Measurements from ENCODE around the gene PIAS3.

The PIAS3 gene

GRCh38 chr1:145886390-145886789 is 27.5 kb upstream of the PIAS3 start:
- no peak for TF ChIP-seq CTCF (IDR thresholded peaks at IDR 0.05; ENCODE audit: low read depth, low read length)

GRCh38 chr1:145885738-145886287 is 26.9 kb upstream of the PIAS3 start, which contains the start of gene ANKRD35:
TSS of gene ANKRD35 (minus strand) at chr1:145885866. CDS start at chr1:145885758, 108 bp downstream.
- no peak for DNase-seq (ENCODE audit: extremely low read depth, low read depth)
- no peak for TF ChIP-seq CTCF (IDR thresholded peaks at IDR 0.05; ENCODE audit: low read depth, low read length)

More at GRCh38 chr1:145886390-145886789, 27.5 kb upstream of the PIAS3 start:
- DNase-seq (ENCODE audit: extremely low read depth, low read depth): no peak

GRCh38 chr1:145884675-145885074 is 25.8 kb upstream of the PIAS3 start:
- no peak for DNase-seq (ENCODE audit: extremely low read depth, low read depth)
- no peak for TF ChIP-seq CTCF (IDR thresholded peaks at IDR 0.05; ENCODE audit: low read depth, low read length)

GRCh38 chr1:145879775-145880174 is 20.9 kb upstream of the PIAS3 start:
- DNase-seq (ENCODE audit: extremely low read depth, low read depth): no peak
- no peak for TF ChIP-seq CTCF (IDR thresholded peaks at IDR 0.05; ENCODE audit: low read depth, low read length)

GRCh38 chr1:145878724-145879123 is 19.8 kb upstream of the PIAS3 start:
- TF ChIP-seq CTCF (IDR thresholded peaks at IDR 0.05; ENCODE audit: low read depth, low read length): no peak
- DNase-seq (ENCODE audit: extremely low read depth, low read depth): no peak

- no peak for DNase-seq (ENCODE audit: extremely low read depth, low read depth)
- TF ChIP-seq CTCF (IDR thresholded peaks at IDR 0.05; ENCODE audit: low read depth, low read length): no peak
These were observed 19.1 kb upstream of the PIAS3 start for GRCh38 chr1:145877923-145878486.

- TF ChIP-seq CTCF (IDR thresholded peaks at IDR 0.05; ENCODE audit: low read depth, low read length): no peak
- no peak for DNase-seq (ENCODE audit: extremely low read depth, low read depth)
These were observed 15.8 kb upstream of the PIAS3 start for GRCh38 chr1:145874646-145875045.

All from AG09319 (cell line).